ENCODE results near the gene RELL2.

RELL2 gene

GRCh38 chr5:141680178-141680577 is 43.4 kb downstream of the RELL2 start:
- DNase-seq (ENCODE audit: low read depth) = no peak

- DNase-seq (ENCODE audit: low read depth) = no peak
Measured at GRCh38 chr5:141680751-141681201, 44.0 kb downstream of the RELL2 start.

GRCh38 chr5:141681295-141681694 is 44.5 kb downstream of the RELL2 start:
- no peak for DNase-seq (ENCODE audit: low read depth)

GRCh38 chr5:141681695-141682641 is 45.2 kb downstream of the RELL2 start, which contains the start of gene ARAP3:
Gene ARAP3 (minus strand): TSS chr5:141682230. CDS start chr5:141680486, 1,744 bp downstream.
- peak; percentile 40 for DNase-seq (ENCODE audit: low read depth)

- DNase-seq (ENCODE audit: low read depth) = no peak
Measured at GRCh38 chr5:141683596-141684141, 46.9 kb downstream of the RELL2 start.

GRCh38 chr5:141685591-141685990 is 48.8 kb downstream of the RELL2 start:
- no peak for DNase-seq (ENCODE audit: low read depth)

GRCh38 chr5:141686648-141687416 is 50.0 kb downstream of the RELL2 start:
- no peak for DNase-seq (ENCODE audit: low read depth)
